Left ventricle myocardium inferior (tissue), 1 donor: Measurements from ENCODE around the gene SHTN1. TPM values are rescaled to one million over a fixed set of nuclear protein-coding genes. Genes with fewer than 3 reads are reported as not detected.

ENCODE experiments used
- DNase-seq: peaks from one replicate; pipeline ENCODE4 v3.0.0-alpha.2; 2020
- H3K27ac ChIP-seq: fragments of 200-600 bp; replicated peaks from 2 replicates; pipeline ENCODE4 v1.8.0; 2021
- H3K27me3 ChIP-seq: fragments of 200-600 bp; 2 replicates; pipeline ENCODE4 v1.8.0; 2021; ENCODE audit warnings: low read depth
- H3K36me3 ChIP-seq: fragments of 200-600 bp; 2 replicates; pipeline ENCODE4 v1.8.0; 2021
- H3K4me1 ChIP-seq: fragments of 200-600 bp; 2 replicates; pipeline ENCODE4 v1.8.0; 2021
- H3K4me3 ChIP-seq: fragments of 200-600 bp; 2 replicates; pipeline ENCODE4 v1.8.0; 2021; ENCODE audit warnings: mild to moderate bottlenecking, moderate library complexity
- H3K9me3 ChIP-seq: fragments of 200-600 bp; replicated peaks from 2 replicates; pipeline ENCODE4 v1.8.0; 2021
- intact Hi-C: fragments of 100-400 bp; cut with micrococcal nuclease; formaldehyde crosslinking; loops from one replicate; pipeline ENCODE4 v1.11.0; 2022
- total RNA-seq: library from RNA; stranded (reverse); fragmentation: NEBNext Ultra II Directional; extraction: Animal tissue kit (Norgen Biotek cat#: 25700); gene quantifications from one replicate; pipeline ENCODE4 v1.2.1, GENCODE V29; 2021
- TF ChIP-seq, protein P1 (sequence below): fragments of 200-600 bp; IDR thresholded peaks from 2 replicates; pipeline ENCODE4 v1.8.0; 2021; ENCODE audit warnings: antibody characterized with exemption, mild to moderate bottlenecking, borderline replicate concordance
- donor health status: DM: no; HTN: yes; CAD: no; lungs with severe emphysema.

Gene SHTN1
- total RNA-seq, 1 donor from 2014 or later = 2.0 TPM

DNA sequence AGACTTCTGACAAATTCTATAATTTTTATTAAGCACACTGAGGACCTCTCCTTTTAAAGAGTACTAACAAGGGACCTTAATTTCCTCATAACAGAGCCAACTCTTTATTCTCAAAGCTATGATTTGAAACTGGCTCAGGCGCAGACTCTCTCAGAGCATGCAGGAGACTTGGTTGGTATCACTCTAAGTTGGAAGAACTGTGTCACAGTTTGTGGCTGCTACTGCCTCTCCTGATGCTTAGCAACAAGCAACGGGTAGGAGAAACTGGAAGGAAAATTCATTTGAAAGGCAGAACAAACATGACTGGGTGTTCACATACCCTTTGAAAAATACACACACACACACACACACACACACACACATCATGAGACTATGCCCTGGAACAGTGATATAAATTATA lies 122.3 kb downstream of the SHTN1 start:
- TF ChIP-seq, protein P1, sequence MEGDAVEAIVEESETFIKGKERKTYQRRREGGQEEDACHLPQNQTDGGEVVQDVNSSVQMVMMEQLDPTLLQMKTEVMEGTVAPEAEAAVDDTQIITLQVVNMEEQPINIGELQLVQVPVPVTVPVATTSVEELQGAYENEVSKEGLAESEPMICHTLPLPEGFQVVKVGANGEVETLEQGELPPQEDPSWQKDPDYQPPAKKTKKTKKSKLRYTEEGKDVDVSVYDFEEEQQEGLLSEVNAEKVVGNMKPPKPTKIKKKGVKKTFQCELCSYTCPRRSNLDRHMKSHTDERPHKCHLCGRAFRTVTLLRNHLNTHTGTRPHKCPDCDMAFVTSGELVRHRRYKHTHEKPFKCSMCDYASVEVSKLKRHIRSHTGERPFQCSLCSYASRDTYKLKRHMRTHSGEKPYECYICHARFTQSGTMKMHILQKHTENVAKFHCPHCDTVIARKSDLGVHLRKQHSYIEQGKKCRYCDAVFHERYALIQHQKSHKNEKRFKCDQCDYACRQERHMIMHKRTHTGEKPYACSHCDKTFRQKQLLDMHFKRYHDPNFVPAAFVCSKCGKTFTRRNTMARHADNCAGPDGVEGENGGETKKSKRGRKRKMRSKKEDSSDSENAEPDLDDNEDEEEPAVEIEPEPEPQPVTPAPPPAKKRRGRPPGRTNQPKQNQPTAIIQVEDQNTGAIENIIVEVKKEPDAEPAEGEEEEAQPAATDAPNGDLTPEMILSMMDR = no peak
- Histone ChIP-seq H3K4me1 (no peaks in the 10 kb centered on the region), H3K27ac (no peak overlapping the region), H3K9me3 (no peaks in the 10 kb centered on the region), H3K4me3 (no peak overlapping the region), H3K36me3 (no peaks in the 10 kb centered on the region), H3K27me3 (no peaks in the 10 kb centered on the region)
- intact Hi-C loops = no loop called here
- DNase-seq = no peak

- H3K27ac ChIP-seq = no peak overlapping the region
- intact Hi-C loops = no loop called here
- H3K27me3 ChIP-seq = no peaks in the 10 kb centered on the region
- H3K9me3 ChIP-seq = no peaks in the 10 kb centered on the region
- no peaks in the 10 kb centered on the region for H3K36me3 ChIP-seq
- TF ChIP-seq, protein P1 = no peak
- H3K4me1 ChIP-seq = no peaks in the 10 kb centered on the region
- H3K4me3 ChIP-seq = no peak overlapping the region
- DNase-seq = no peak
Measured at GRCh38 chr10:116880716-116881482, 124.1 kb downstream of the SHTN1 start.

DNA sequence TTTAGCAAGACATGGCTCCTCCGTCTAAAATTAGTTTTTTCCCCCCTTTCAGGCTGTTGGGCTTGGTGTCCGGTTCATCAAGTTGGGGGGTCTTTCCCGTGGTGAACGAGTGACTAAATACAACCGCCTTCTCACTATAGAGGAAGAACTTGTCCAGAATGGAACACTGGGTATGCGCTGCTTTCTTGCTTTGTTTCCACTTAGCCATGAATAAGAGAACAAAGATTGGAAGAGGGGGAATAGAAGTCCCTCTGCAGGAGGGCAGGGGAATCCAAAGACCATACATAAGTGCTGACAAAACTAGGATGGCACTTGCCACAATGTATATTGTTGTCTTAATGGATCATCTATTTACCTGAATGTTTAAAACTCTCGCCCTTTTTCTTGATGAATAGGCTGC lies 125.2 kb downstream of the SHTN1 start:
- no peaks in the 10 kb centered on the region for H3K4me1 ChIP-seq
- no peak for DNase-seq
- no peaks in the 10 kb centered on the region for H3K27me3 ChIP-seq
- TF ChIP-seq, protein P1 = no peak
- intact Hi-C loops = no loop called here
- no peaks in the 10 kb centered on the region for H3K9me3 ChIP-seq
- H3K27ac ChIP-seq = no peak overlapping the region
- H3K4me3 ChIP-seq = no peak overlapping the region
- H3K36me3 ChIP-seq = no peaks in the 10 kb centered on the region

GRCh38 chr10:116878123-116878522 lies 126.9 kb downstream of the SHTN1 start:
- Histone ChIP-seq H3K27me3 (peaks cover 6% of the 10 kb centered on the region), H3K4me1 (no peaks in the 10 kb centered on the region), H3K36me3 (no peaks in the 10 kb centered on the region), H3K4me3 (no peak overlapping the region), H3K27ac (no peak overlapping the region), H3K9me3 (no peaks in the 10 kb centered on the region)
- intact Hi-C loops = no loop called here
- TF ChIP-seq, protein P1 = no peak
- DNase-seq = no peak

DNA sequence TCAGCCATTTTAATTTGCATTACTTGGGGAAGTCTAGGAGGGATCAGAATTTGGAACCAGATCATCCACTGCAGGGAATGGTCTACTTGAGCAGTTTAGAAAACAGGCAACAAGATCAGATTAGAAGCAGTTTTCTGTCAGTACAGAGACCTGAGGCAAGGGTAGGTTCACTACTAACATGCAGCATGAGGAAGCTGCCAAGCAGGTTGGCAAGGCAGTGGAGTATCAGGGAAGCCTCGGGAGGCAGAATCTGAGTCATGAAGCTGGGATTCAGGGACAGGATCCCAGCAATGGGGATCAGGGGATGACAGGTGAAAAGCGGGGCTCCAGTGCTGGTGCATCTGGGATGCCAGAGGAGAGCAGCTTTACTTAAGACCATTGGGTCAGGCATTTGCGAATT lies 127.6 kb downstream of the SHTN1 start:
- intact Hi-C loops = no loop called here
- no peaks in the 10 kb centered on the region for H3K4me1 ChIP-seq
- TF ChIP-seq, protein P1 = no peak
- no peaks in the 10 kb centered on the region for H3K36me3 ChIP-seq
- no peaks in the 10 kb centered on the region for H3K9me3 ChIP-seq
- H3K4me3 ChIP-seq = no peak overlapping the region
- no peak for DNase-seq
- H3K27ac ChIP-seq = no peak overlapping the region
- H3K27me3 ChIP-seq = peaks cover 7% of the 10 kb centered on the region
